Activated CD8-positive, alpha-beta memory T cell treated with anti-CD3 and anti-CD28 coated beads, Interleukin-2, amount 50 U/mL, for 4 hours (primary cell): ENCODE results near the gene MXRA8.
A peak's percentile ranks its signal among the peaks of the same experiment; 100 is the strongest.
"Not testable (repeated sequence)": the region's sequence is repeated elsewhere in the genome, so short reads cannot be mapped to it uniquely, and the experiment has no call there.

Experiments used
- DNase-seq: peaks from one replicate; pipeline ENCODE4 v3.0.0-alpha.2; 2020

Gene MXRA8

GRCh38 chr1:1391225-1391624 is 32.9 kb upstream of the MXRA8 start:
- DNase-seq, result no peak

GRCh38 chr1:1390675-1391074 is 32.3 kb upstream of the MXRA8 start:
- no peak for DNase-seq

GRCh38 chr1:1388078-1388472 is 29.7 kb upstream of the MXRA8 start:
- DNase-seq, result no peak

- no peak for DNase-seq
These were observed 29.0 kb upstream of the MXRA8 start for GRCh38 chr1:1387098-1388077.

- DNase-seq, result no peak
These were observed 27.6 kb upstream of the MXRA8 start for GRCh38 chr1:1385931-1386330.

GRCh38 chr1:1385339-1385738 is 27.0 kb upstream of the MXRA8 start:
- DNase-seq, result not testable (repeated sequence)

- DNase-seq, result no peak
These were observed 22.9 kb upstream of the MXRA8 start for GRCh38 chr1:1381294-1381693.

- DNase-seq, result no peak
These were observed 22.5 kb upstream of the MXRA8 start for GRCh38 chr1:1380860-1381259.

GRCh38 chr1:1377540-1378205 is 19.3 kb upstream of the MXRA8 start:
- no peak for DNase-seq

- DNase-seq, result no peak
These were observed 18.3 kb upstream of the MXRA8 start for GRCh38 chr1:1376551-1377226.

- peak; percentile 91 for DNase-seq
These were observed 16.7 kb upstream of the MXRA8 start, which contains the start of gene AURKAIP1 for GRCh38 chr1:1374929-1375662. Gene AURKAIP1 (minus strand): TSS chr1:1375207. CDS start chr1:1374756, 451 bp downstream.

GRCh38 chr1:1374589-1374928 is 16.2 kb upstream of the MXRA8 start:
- no peak for DNase-seq

- DNase-seq, result no peak
These were observed 15.6 kb upstream of the MXRA8 start for GRCh38 chr1:1373815-1374588.

GRCh38 chr1:1373051-1373814 is 14.9 kb upstream of the MXRA8 start:
- DNase-seq, result no peak

- peak; percentile 80 for DNase-seq
These were observed 13.7 kb upstream of the MXRA8 start for GRCh38 chr1:1371746-1372711.

- DNase-seq, result peak; percentile 50
These were observed 13.0 kb upstream of the MXRA8 start for GRCh38 chr1:1371364-1371745.

GRCh38 chr1:1370771-1371300 is 12.5 kb upstream of the MXRA8 start:
- DNase-seq, result no peak

- DNase-seq, result not testable (repeated sequence)
These were observed 11.7 kb upstream of the MXRA8 start for GRCh38 chr1:1370094-1370493.

- DNase-seq, result no peak
These were observed 9.0 kb upstream of the MXRA8 start for GRCh38 chr1:1367315-1367714.

GRCh38 chr1:1366699-1367066 is 8.3 kb upstream of the MXRA8 start:
- no peak for DNase-seq
